IPS DF 19.7 (cell line): ENCODE measurements around the gene MSRB2.
"Not testable (repeated sequence)": the region's sequence is repeated elsewhere in the genome, so short reads cannot be mapped to it uniquely, and the experiment has no call there.

Experiments
- DNase-seq: peaks from one replicate; pipeline ENCODE4 v3.0.0-alpha.2; 2013; ENCODE audit warnings: low read depth, low spot score

The MSRB2 gene

GRCh38 chr10:23070092-23070912, 25.1 kb upstream of the MSRB2 start:
- not testable (repeated sequence) for DNase-seq

- DNase-seq: no peak
These were observed 24.5 kb upstream of the MSRB2 start for GRCh38 chr10:23070913-23071218.

GRCh38 chr10:23072593-23072992, 22.8 kb upstream of the MSRB2 start:
- DNase-seq: not testable (repeated sequence)

GRCh38 chr10:23073527-23073926, 21.9 kb upstream of the MSRB2 start:
- no peak for DNase-seq

GRCh38 chr10:23075672-23076071, 19.7 kb upstream of the MSRB2 start:
- DNase-seq: no peak

- DNase-seq: no peak
These were observed 17.3 kb upstream of the MSRB2 start for GRCh38 chr10:23078114-23078513.

- no peak for DNase-seq
These were observed 15.7 kb upstream of the MSRB2 start for GRCh38 chr10:23079700-23080099.

- DNase-seq: no peak
These were observed 15.1 kb upstream of the MSRB2 start for GRCh38 chr10:23080262-23080661.

- DNase-seq: no peak
These were observed 14.1 kb upstream of the MSRB2 start for GRCh38 chr10:23081221-23081750.

- no peak for DNase-seq
These were observed 13.5 kb upstream of the MSRB2 start for GRCh38 chr10:23081891-23082290.

- DNase-seq: no peak
These were observed 6.8 kb upstream of the MSRB2 start for GRCh38 chr10:23088609-23089008.

- no peak for DNase-seq
These were observed 484 bp upstream of the MSRB2 start for GRCh38 chr10:23094786-23095403.

GRCh38 chr10:23095966-23096801, 805 bp downstream of the MSRB2 start:
- no peak for DNase-seq

GRCh38 chr10:23096802-23097549, 1.6 kb downstream of the MSRB2 start:
- DNase-seq: no peak

GRCh38 chr10:23099079-23099478, 3.7 kb downstream of the MSRB2 start:
- DNase-seq: no peak

GRCh38 chr10:23099816-23100215, 4.4 kb downstream of the MSRB2 start:
- no peak for DNase-seq

- DNase-seq: no peak
These were observed 5.1 kb downstream of the MSRB2 start for GRCh38 chr10:23100331-23101030.

- DNase-seq: no peak
These were observed 11.1 kb downstream of the MSRB2 start for GRCh38 chr10:23106331-23107072.

- no peak for DNase-seq
These were observed 15.5 kb downstream of the MSRB2 start for GRCh38 chr10:23110722-23111516.
